Fibroblast of the aortic adventitia (primary cell): ENCODE results near the gene C1orf159. TPM values are rescaled to one million over a fixed set of nuclear protein-coding genes. Genes with fewer than 3 reads are reported as not detected.

Experiments used
- DNase-seq: peaks from one replicate; pipeline ENCODE4 v3.0.0-alpha.2; 2010; ENCODE audit warnings: low read depth
- H3K4me3 ChIP-seq: 2 replicates; pipeline ENCODE4 v1.5.1; 2011; ENCODE audit warnings: low read depth, mild to moderate bottlenecking, control low read depth, low read length, moderate library complexity
- total RNA-seq: library from RNA; depleted of rRNA; stranded (reverse); fragments of >200 nt; gene quantifications from 2 replicates; pipeline ENCODE4 v1.2.3, GENCODE V29; 2012; ENCODE audit warnings: low replicate concordance
- TF ChIP-seq, protein P1 (sequence below): IDR thresholded peaks from 2 replicates; pipeline ENCODE4 v1.5.1; 2011; ENCODE audit warnings: mild to moderate bottlenecking, low read length, control low read depth, inconsistent platforms; ENCODE audit not compliant: insufficient read depth

Gene C1orf159
- total RNA-seq, 1 donor: 7.7 TPM

DNA sequence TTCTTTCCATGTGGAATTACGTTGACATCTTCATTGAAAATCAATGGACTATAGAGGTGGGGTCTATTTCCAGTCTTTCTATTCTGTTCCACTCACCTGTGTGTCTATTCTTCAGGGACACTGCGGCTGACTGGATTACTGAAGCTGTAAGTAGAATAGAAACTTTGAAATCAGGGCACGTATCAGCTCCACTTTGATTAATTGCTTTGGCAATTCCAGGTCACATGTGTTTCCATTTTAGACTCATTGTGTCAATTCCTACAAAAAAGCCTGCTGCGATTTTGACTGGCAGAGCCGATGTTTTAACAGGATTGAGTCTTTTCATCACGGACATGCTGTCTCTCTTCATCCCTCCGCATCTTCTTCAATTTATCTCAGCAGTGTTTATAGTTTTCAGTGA lies 20.9 kb downstream of the C1orf159 start:
- no peak for DNase-seq
- TF ChIP-seq, protein P1, sequence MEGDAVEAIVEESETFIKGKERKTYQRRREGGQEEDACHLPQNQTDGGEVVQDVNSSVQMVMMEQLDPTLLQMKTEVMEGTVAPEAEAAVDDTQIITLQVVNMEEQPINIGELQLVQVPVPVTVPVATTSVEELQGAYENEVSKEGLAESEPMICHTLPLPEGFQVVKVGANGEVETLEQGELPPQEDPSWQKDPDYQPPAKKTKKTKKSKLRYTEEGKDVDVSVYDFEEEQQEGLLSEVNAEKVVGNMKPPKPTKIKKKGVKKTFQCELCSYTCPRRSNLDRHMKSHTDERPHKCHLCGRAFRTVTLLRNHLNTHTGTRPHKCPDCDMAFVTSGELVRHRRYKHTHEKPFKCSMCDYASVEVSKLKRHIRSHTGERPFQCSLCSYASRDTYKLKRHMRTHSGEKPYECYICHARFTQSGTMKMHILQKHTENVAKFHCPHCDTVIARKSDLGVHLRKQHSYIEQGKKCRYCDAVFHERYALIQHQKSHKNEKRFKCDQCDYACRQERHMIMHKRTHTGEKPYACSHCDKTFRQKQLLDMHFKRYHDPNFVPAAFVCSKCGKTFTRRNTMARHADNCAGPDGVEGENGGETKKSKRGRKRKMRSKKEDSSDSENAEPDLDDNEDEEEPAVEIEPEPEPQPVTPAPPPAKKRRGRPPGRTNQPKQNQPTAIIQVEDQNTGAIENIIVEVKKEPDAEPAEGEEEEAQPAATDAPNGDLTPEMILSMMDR: no peak

DNA sequence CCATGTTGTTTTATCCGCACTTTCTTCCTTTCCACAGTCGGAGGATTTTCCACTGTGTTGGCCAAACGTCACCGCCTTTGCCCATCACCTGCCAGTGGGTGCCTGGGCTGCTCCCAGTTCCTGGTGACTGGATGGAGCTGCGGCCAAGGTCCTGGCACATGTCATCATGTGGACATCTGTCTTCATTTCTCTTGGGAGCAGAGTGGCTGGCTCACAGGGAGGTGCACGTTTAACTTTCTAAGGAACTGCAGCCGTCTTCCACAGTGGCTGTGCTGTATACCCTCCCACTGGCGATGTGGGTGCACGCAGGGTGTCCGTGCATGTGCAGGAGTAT lies 22.3 kb downstream of the C1orf159 start:
- TF ChIP-seq, protein P1: no peak
- no peak for DNase-seq
- H3K4me3 ChIP-seq: no peak overlapping the region

More for the DNA sequence above, 20.9 kb downstream of the C1orf159 start:
- H3K4me3 ChIP-seq: no peak overlapping the region

DNA sequence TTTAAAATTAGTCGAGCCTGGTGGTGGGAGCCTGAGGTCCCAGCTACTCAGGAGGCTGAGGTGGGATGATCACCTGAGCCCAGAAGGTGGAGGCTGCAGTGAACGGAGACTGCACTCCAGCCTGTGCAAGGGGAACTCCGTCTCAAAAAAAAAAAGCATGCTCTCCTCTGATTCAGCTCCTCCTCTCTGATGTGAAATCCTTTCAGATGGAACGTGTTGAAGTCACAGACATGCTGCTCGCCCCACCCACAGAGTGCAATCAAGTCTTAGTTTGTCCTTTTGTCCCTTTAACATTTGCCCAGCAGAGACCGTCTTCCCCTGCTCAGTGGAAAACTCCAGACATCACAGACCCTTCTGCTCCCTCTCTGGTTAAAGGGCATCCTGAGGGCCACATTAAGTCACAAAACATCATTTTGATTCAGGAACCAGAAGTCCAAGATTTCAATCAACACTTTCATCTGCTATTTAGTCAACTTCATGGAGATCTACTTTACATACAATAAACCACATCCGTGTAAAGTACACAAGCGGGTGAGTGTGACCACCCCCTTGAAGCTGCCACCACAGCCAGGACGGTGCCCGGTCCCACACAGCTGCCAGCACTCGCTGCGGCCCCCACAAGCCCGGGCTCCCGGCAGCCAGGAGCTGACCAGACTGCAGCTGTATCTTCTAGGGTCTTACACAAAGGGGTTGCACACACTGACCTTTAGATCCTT lies 22.8 kb downstream of the C1orf159 start:
- no peak overlapping the region for H3K4me3 ChIP-seq
- TF ChIP-seq, protein P1: no peak
- no peak for DNase-seq

DNA sequence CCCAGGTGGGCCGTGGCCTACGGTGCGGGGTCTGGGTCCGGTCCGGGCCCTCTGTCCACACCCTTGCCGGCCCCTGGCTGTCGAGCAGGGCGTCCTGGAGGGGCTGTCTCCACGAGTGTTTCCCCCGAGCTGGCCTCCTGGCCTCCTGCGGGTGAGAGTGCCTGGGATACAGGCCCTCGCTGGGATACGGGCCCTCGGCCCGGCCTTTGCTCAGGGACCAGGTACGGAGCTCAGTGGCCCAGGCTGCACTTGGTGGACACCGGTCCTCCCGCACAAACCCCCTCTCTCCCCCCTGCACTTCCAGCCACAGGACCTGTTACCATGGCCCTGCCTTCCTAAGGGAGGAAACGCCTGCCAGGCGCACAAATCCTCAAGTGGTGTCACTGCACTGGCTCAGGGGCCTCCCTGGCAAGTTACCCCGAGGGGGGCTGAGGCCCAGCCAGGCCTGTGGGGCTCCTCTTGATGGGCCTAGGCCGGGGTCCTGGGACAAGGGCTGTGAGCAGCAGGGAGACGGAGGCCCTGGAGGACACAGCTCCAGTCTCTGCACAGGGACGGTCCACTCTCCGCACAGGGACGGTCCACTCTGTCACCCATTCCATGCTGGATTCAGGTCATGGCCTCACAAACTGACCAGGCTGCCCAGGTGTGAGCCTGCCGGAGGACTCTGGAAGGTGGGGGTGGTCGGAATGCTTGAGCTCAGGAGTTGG lies 23.6 kb downstream of the C1orf159 start:
- TF ChIP-seq, protein P1: no peak
- no peak for DNase-seq
- no peak overlapping the region for H3K4me3 ChIP-seq

DNA sequence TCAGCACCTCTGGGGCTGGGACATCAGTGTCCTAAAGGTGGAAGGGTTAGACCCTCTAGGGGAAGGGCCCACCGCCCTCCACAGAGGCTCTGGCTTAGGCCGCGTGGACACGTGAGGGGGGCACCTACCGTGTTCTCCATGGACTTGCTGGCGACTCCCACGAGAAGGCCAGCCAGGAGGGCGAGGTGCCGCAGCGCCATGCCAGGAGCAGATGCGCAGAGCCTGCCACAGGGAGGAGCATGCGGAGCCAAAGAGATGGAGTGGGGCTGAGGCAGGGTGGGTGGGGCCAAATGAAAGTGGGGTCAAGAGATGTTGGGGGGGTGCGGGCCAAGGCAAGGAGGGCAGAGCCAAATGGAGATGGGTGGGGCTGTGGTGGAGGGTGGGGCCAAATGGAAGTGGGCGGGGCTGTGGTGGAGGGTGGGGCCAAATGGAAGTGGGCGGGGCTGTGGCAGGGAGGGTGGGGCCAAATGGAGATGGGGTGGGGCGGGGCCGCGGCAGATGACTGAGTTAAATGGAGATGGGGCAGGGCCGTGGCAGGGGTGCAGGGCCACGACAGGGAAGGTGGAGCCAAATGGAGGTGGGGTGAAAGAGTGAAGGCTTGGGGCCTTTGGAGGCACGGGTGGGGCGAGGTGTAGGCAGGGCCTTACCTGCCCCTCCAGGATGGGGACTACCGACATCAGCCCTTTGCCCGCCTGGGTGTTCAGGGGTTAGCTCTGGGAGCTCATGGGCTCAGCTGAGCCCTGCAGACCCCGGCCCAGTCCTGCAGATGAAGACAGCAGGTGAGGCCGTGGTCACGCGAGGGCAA lies 24.3 kb downstream of the C1orf159 start:
- TF ChIP-seq, protein P1: no peak
- no peak overlapping the region for H3K4me3 ChIP-seq
- DNase-seq: no peak

DNA sequence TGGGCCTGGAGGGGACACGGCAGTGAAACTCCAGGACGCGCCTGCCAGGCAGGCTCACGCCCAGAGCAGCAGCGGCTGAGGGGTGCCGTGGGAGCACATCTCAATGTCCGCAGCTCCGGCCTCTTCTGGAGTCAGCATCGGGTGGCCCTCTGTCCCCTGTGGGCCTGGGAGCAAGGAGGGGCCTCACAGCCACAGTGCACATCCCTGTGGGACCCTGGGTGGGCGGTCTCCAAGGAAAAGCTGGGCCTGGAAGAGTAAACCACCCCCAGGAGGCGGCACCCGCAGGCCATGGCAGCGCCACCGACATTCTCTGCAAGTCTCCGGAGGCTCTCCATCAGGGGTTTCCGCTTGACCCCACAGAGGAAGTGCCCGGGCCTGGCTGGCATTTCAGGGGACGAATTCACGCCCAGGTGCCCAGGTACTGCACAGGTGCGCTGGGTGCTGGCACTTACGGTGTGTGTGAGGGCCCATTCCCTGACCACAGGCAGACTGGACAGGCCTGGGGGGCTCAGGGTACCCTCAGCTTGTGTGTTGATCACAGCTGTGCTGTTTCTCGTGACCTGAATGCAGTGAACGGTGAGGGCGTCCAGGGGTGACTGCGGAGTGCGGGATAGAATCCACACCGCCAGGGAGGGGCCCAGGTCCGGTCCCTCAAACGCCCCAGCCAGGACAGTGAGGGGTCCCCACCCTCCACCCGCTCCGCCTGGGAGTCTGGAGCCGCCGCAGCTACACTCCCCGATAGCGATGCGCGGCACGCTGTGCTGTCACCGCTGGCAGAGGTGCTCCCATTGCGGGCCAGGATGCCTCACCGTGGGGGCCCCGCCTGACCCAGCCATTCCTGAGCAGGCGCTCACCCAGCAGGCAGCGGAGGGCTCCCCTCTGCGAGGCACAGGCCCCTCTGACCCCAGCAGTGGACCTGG lies 25.2 kb downstream of the C1orf159 start:
- no peak for DNase-seq
- TF ChIP-seq, protein P1: no peak
- no peak overlapping the region for H3K4me3 ChIP-seq
